CD4-positive, alpha-beta T cell treated with Interleukin-10 for 1 hour (primary cell): ENCODE data around the gene DCPS.
"Not testable (repeated sequence)": the region's sequence is repeated elsewhere in the genome, so short reads cannot be mapped to it uniquely, and the experiment has no call there.

ENCODE experiments used
- DNase-seq: peaks from one replicate; pipeline ENCODE4 v3.0.0-alpha.2; 2020

The DCPS gene

GRCh38 chr11:126290887-126291286, 13.0 kb upstream of the DCPS start:
- DNase-seq, result no peak

GRCh38 chr11:126293726-126294125, 10.1 kb upstream of the DCPS start:
- no peak for DNase-seq

- DNase-seq, result no peak
These were observed 6.9 kb upstream of the DCPS start for GRCh38 chr11:126297004-126297403.

GRCh38 chr11:126304457-126305075, 706 bp downstream of the DCPS start:
- peak; percentile 28 for DNase-seq

- DNase-seq, result peak; percentile 31
These were observed 1.8 kb downstream of the DCPS start for GRCh38 chr11:126305699-126306098.

GRCh38 chr11:126307706-126308105, 3.8 kb downstream of the DCPS start:
- no peak for DNase-seq

GRCh38 chr11:126308271-126308671, 4.4 kb downstream of the DCPS start:
- DNase-seq, result no peak

- DNase-seq, result not testable (repeated sequence)
These were observed 4.9 kb downstream of the DCPS start for GRCh38 chr11:126308771-126309170.

DNA sequence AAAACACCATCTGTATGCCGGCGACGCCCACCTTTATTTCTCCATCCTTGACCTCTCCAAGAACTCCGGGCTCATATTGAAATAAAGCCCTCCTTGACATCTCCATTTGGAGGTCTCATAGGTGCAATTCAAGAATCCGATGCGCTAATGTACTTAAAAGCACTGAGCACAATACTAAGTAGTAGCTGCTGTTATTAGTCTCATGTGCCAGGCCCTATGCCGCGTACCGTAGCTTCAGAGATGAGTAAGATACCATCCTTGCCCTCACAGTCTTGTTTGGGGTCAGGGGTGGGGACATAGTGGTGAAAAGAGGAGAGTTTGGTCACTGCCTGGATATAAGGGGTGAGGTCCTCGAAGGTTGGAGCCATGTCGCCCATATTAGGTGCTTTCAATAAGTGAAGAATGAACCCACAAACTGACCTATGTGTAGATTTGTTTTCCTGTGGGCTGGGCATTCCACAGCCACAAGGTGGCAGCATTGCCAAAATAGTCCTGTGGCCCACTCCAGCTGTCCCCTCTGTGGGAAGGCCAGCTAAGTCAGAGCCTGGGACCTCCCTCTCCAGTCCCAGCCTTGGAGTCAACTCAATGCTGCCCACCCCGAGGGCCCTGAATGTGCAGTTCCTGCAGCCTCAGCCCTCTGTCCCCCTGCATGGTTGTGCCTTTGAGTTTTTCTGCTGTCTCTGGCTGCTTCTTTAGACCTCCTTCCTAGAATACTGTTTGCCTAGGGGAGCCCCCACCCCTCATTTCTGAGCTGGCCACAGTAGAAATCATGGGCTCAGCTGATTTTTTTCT, 6.5 kb downstream of the DCPS start:
- DNase-seq, result peak; percentile 65

GRCh38 chr11:126310992-126311310, 7.1 kb downstream of the DCPS start:
- DNase-seq, result no peak

DNA sequence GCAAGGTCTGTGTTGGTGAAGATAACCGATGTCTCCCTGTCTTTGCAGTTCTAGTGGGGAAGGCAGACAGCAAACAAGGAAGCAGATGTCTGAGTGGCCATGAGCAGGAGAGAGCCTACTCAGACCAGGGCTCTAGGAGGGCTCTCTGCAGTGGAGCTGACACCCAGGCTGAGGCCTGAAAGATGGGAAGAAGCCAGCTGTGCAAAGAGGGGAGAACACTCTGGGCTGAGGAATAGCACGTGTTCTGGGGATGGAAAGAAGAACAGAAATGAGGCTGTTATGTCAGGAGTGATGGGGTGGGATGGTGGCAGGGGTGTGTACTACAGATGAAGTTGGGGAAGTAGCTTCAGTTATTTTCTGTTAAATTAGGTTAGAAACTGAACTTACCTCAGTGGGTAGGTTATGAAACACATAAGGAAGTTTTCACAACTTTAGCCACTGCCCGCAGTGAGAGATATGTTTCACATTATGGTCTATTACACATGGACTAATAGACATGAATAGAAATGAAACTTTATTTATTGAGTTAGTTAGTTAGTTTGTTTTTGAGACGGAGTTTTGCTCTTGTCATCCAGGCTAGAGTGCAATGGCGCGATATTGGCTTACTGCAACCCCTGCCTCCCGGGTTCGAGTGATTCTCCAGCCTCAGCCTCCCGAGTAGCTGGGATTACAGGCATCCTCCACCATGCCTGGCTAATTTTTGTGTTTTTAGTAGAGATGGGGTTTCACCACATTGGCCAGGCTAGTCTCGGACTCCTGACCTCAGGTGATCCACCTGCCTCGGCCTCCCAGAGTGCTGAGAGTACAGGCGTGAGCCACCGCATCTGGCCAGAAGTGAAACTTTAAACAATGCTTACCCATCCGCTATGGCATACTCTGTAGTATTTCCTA, 7.8 kb downstream of the DCPS start:
- no peak for DNase-seq

DNA sequence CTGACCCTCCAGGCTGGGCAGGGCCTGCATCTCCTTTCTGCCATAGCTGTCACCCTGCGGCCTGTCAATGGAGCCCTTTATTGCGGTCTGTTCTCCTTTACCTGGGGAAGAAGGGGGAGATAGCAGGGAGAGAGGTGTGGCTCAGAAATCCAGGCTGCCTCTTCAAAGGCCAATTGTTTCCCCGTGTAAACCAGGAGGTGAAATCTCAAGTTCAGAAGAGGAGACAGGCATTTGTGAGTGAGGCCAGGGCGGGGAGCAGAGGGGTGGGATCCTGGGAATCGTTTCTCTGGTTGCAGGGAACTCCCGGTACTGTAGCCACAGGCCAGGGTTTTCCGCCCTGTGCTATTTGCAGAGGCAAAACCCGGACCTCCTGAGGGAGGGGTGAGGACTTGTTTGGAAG, 9.1 kb downstream of the DCPS start:
- no peak for DNase-seq

DNA sequence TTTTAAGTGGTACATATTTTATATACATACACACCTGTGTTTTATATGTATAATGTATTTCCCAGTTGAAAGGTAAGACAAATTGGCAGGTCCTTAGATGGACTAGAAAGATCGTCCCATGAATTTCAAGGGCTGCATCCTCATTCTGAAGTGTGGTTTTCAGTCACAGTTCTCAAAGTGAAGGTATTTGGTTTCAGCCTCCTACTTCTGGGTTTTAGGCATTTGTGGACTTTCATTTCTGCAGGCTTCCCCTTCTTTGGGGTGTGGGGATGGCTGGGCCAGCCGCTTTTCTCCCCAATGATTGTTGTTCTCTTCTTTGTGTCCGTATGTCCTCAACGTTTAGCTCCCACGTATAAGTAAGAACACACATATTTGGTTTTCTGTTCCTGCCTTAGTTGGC, 10.0 kb downstream of the DCPS start:
- DNase-seq, result no peak

GRCh38 chr11:126317432-126317755, 13.5 kb downstream of the DCPS start:
- DNase-seq, result no peak

DNA sequence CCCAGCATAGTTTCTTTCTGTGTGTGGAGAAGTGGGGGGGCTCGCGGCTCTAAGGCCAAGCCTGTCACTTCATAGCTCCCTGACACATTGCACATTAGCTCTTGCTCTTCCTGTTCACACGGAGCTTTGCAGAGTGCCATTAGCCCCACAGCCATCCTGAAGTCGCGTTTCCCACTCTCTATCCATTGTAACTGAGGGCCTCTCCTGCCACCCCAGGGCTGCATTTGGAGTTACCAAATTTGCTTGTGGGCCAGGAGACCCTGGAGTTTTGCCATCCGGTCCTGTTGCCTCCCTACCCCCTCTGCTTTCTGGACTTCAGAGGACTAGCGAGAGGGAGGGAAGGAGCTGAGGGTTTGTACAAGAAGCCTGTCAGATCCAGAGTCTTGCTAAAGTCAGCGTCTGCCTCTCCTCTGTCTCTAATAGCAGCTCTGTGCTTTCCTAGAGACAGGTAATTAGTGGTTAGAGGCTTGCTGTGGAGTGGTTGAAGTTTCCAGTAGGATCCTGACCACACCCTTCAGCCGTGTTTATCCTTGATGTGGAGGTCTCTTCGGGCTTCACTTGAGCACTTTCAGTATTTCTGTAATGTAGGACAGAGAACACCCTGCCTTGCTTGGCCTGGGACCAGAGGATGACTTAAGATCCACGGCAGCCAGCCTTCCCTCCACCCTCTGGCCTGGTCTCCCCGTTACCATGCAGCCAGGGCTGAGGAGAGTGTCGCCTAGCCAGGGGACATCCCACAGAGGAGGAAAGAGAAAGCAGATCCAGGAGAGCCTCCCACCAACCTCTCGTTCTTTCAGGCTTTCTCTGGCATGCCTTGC, 14.1 kb downstream of the DCPS start:
- peak; percentile 33 for DNase-seq

- DNase-seq, result no peak
These were observed 14.9 kb downstream of the DCPS start for GRCh38 chr11:126318574-126319373.

- DNase-seq, result no peak
These were observed 15.5 kb downstream of the DCPS start for GRCh38 chr11:126319374-126319740.

DNA sequence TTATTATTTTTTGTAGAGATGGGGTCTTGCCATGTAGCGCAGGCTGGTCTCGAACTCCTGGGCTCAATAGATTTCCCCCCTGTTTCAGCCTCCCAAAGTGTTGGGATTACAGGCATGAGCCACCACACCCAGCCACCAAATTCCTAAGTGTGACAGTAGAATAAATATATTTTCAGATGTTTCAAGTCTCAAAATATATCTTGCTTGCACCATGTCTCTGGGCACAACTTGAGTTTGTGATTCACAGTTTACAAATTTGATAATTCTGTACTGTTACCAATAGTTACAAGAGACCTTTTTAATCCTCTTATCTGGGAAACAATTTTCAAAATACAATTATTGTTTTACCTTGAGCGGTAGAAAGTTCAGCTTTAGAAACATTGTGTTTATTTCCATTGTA, 19.1 kb downstream of the DCPS start:
- no peak for DNase-seq

- no peak for DNase-seq
These were observed 23.6 kb downstream of the DCPS start for GRCh38 chr11:126327281-126328000.

DNA sequence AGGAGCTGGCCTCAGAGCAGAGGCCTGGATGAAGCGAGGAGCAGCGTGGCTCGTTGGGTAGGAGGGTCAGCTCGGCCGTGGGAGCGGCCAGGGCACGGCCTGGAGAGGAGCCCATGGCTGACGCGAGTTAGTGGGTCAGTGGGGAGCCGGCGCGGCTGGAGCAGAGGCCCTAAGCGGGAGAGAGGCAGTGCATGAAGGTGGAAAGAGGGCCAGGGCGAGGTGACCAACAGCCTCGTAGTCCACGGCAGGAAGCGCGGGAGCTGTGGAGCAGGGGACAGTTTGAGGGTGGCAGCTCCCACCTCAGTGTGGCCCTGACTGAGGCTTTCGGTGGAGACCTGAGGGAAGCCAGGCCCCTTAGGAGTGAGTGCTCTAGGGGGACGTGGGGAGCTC, 24.1 kb downstream of the DCPS start:
- DNase-seq, result no peak

GRCh38 chr11:126328444-126328843, 24.6 kb downstream of the DCPS start:
- no peak for DNase-seq
